Measurements from ENCODE around the gene PDZRN3. TPM values are rescaled to one million over a fixed set of nuclear protein-coding genes. Genes with fewer than 3 reads are reported as not detected.

Gene PDZRN3
- total and polyA plus RNA-seq, 4 donors: 0.69 to 1.8 (median 0.92) TPM

DNA sequence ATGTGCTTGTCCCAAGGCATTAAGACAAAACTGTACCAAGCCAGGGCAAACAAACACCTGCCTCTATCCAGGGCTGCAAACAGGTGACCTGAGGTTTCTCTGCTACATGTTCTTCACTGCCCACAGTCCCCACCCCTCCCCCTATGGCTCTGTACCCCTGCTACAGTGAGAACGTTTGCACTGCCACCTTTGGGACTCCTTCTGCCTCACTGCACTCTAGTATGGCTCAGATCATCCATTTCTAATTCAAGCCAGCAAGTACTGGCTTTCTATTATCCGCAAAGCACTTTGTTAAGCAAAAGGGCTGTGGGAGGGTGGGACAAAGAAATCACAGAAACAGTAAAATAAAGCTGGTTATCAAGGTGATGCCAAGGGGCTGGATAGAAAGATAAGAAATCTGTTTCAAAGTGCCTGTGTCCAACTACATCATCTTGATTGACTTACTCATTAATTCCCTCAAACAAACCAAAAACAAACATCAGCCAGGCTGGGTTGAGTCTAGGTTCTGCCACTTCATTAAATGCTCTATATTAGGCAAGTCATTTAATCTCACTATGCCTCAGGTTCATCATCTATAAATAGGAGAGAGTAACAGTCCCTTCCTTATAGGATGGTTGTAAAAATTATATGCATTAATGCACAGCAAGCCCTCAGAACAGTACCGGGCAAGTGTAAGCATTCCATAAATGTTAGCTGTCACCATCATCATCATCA is 95.3 kb downstream of the PDZRN3 start:
- Histone ChIP-seq H3K4me1 (ENCODE audit: control insufficient read depth in 4 of 4, insufficient read depth in 4 of 4, low read length in 3 of 4) (no peaks in the 10 kb centered on the region), H3K36me3 (ENCODE audit: control insufficient read depth in 4 of 4, insufficient read depth in 3 of 4, low read depth in 1 of 4, low read length in 3 of 4) (no peaks in the 10 kb centered on the region), H3K9me3 (ENCODE audit: control insufficient read depth in 4 of 4, low read length in 3 of 4) (no peaks in the 10 kb centered on the region), H3K4me3 (ENCODE audit: low read depth in 1 of 3, low read length in 3 of 3) (no peak overlapping the region), H3K27me3 (ENCODE audit: control insufficient read depth in 4 of 4, insufficient read depth in 4 of 4, low read length in 3 of 4) (no peaks in the 10 kb centered on the region), H3K27ac (ENCODE audit: low read depth in 1 of 2, low read length in 2 of 2) (no peak overlapping the region), H3K9ac (ENCODE audit: low read depth in 1 of 2, low read length in 2 of 2) (no peak overlapping the region)
- 67% methylated on average over 3 of the region's 3 CpGs for WGBS
- no peak for DNase-seq (ENCODE audit: low spot score)
- TF ChIP-seq JUND (IDR thresholded peaks at IDR 0.05): no peak

DNA sequence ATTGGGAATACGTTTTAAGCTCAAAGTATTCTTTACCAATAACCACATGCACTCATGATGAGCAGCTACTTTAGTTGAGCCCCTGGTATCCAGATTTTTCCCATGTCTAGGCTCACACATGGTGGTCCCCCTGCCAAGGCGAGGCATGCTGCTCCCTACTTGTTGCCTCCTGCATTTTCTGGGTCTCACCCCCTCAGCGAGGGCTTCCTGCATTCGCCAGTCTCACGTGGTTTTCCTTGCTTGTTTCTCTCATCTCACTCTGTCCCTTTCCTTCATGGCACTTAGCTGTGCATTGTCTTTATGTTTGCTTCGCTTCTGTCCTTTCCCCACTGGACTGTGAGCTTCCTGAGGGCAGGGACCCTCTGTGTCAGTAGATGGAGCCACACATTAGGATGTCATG is 99.2 kb downstream of the PDZRN3 start:
- peaks cover 0 to 10% (median 0%) of the 10 kb centered on the region in 4 donors for H3K9me3 ChIP-seq (ENCODE audit: control insufficient read depth in 4 of 4, low read length in 3 of 4)
- H3K9ac ChIP-seq (ENCODE audit: low read depth in 1 of 2, low read length in 2 of 2): no peak overlapping the region
- no peaks in the 10 kb centered on the region for H3K36me3 ChIP-seq (ENCODE audit: control insufficient read depth in 4 of 4, insufficient read depth in 3 of 4, low read depth in 1 of 4, low read length in 3 of 4)
- TF ChIP-seq, protein P1, sequence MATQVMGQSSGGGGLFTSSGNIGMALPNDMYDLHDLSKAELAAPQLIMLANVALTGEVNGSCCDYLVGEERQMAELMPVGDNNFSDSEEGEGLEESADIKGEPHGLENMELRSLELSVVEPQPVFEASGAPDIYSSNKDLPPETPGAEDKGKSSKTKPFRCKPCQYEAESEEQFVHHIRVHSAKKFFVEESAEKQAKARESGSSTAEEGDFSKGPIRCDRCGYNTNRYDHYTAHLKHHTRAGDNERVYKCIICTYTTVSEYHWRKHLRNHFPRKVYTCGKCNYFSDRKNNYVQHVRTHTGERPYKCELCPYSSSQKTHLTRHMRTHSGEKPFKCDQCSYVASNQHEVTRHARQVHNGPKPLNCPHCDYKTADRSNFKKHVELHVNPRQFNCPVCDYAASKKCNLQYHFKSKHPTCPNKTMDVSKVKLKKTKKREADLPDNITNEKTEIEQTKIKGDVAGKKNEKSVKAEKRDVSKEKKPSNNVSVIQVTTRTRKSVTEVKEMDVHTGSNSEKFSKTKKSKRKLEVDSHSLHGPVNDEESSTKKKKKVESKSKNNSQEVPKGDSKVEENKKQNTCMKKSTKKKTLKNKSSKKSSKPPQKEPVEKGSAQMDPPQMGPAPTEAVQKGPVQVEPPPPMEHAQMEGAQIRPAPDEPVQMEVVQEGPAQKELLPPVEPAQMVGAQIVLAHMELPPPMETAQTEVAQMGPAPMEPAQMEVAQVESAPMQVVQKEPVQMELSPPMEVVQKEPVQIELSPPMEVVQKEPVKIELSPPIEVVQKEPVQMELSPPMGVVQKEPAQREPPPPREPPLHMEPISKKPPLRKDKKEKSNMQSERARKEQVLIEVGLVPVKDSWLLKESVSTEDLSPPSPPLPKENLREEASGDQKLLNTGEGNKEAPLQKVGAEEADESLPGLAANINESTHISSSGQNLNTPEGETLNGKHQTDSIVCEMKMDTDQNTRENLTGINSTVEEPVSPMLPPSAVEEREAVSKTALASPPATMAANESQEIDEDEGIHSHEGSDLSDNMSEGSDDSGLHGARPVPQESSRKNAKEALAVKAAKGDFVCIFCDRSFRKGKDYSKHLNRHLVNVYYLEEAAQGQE (IDR thresholded peaks at IDR 0.05): no peak
- TF ChIP-seq, protein P2, sequence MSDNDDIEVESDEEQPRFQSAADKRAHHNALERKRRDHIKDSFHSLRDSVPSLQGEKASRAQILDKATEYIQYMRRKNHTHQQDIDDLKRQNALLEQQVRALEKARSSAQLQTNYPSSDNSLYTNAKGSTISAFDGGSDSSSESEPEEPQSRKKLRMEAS (IDR thresholded peaks at IDR 0.05): no peak
- TF ChIP-seq EGR1 (IDR thresholded peaks at IDR 0.05; ENCODE audit: low read depth in 2 of 2) (no peak), NR2F2 (IDR thresholded peaks at IDR 0.05) (no peak), JUND (IDR thresholded peaks at IDR 0.05) (no peak), RAD21 (IDR thresholded peaks at IDR 0.05) (no peak), RXRA (IDR thresholded peaks at IDR 0.05) (no peak), YY1 (IDR thresholded peaks at IDR 0.05) (no peak), HNF4G (IDR thresholded peaks at IDR 0.05) (no peak), TAF1 (conservative IDR thresholded peaks at IDR 0.05) (no peak)
- TF ChIP-seq, protein P3, sequence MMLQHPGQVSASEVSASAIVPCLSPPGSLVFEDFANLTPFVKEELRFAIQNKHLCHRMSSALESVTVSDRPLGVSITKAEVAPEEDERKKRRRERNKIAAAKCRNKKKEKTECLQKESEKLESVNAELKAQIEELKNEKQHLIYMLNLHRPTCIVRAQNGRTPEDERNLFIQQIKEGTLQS (IDR thresholded peaks at IDR 0.05): no peak
- 82% methylated on average over 6 of the region's 6 CpGs for WGBS
- H3K27me3 ChIP-seq (ENCODE audit: control insufficient read depth in 4 of 4, insufficient read depth in 4 of 4, low read length in 3 of 4): no peaks in the 10 kb centered on the region
- H3K4me3 ChIP-seq (ENCODE audit: low read depth in 1 of 3, low read length in 3 of 3): no peak overlapping the region
- no peaks in the 10 kb centered on the region for H3K4me1 ChIP-seq (ENCODE audit: control insufficient read depth in 4 of 4, insufficient read depth in 4 of 4, low read length in 3 of 4)
- H3K27ac ChIP-seq (ENCODE audit: low read depth in 1 of 2, low read length in 2 of 2): no peak overlapping the region
- no peak for DNase-seq (ENCODE audit: low spot score)

DNA sequence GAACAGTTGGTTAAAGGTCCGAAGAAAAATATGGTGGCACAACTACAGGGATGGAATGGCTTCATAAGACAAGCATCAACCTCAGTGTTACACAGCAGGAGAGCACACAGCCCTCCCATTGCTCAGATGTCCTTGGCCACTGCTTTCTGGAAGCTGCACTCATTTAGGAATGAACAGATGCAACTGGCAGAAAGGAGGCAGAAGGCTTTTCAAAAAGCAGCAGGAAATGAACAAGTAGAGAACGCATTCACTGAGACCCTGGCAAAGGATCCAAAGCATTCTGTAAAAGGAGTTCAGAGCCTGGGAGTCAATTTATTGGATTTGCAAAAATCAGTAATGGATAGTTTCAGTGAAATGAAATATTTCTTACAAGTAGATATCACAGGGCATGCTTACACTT is 101.1 kb downstream of the PDZRN3 start:
- TF ChIP-seq, protein P4, sequence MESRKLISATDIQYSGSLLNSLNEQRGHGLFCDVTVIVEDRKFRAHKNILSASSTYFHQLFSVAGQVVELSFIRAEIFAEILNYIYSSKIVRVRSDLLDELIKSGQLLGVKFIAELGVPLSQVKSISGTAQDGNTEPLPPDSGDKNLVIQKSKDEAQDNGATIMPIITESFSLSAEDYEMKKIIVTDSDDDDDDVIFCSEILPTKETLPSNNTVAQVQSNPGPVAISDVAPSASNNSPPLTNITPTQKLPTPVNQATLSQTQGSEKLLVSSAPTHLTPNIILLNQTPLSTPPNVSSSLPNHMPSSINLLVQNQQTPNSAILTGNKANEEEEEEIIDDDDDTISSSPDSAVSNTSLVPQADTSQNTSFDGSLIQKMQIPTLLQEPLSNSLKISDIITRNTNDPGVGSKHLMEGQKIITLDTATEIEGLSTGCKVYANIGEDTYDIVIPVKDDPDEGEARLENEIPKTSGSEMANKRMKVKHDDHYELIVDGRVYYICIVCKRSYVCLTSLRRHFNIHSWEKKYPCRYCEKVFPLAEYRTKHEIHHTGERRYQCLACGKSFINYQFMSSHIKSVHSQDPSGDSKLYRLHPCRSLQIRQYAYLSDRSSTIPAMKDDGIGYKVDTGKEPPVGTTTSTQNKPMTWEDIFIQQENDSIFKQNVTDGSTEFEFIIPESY (IDR thresholded peaks at IDR 0.05): no peak
- no peak for TF ChIP-seq NR2F2 (IDR thresholded peaks at IDR 0.05)
- TF ChIP-seq EGR1 (IDR thresholded peaks at IDR 0.05; ENCODE audit: low read depth in 2 of 2): no peak
- no peak for TF ChIP-seq TAF1 (conservative IDR thresholded peaks at IDR 0.05)
- TF ChIP-seq, protein P5, sequence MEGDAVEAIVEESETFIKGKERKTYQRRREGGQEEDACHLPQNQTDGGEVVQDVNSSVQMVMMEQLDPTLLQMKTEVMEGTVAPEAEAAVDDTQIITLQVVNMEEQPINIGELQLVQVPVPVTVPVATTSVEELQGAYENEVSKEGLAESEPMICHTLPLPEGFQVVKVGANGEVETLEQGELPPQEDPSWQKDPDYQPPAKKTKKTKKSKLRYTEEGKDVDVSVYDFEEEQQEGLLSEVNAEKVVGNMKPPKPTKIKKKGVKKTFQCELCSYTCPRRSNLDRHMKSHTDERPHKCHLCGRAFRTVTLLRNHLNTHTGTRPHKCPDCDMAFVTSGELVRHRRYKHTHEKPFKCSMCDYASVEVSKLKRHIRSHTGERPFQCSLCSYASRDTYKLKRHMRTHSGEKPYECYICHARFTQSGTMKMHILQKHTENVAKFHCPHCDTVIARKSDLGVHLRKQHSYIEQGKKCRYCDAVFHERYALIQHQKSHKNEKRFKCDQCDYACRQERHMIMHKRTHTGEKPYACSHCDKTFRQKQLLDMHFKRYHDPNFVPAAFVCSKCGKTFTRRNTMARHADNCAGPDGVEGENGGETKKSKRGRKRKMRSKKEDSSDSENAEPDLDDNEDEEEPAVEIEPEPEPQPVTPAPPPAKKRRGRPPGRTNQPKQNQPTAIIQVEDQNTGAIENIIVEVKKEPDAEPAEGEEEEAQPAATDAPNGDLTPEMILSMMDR (IDR thresholded peaks at IDR 0.05; ENCODE audit: low read depth, low read length, missing input control): no peak
- whole genome bisulfite sequencing: 83% methylated on average over 2 of the region's 2 CpGs
- Histone ChIP-seq H3K4me3 (ENCODE audit: low read depth in 1 of 3, low read length in 3 of 3) (no peak overlapping the region), H3K4me1 (ENCODE audit: control insufficient read depth in 4 of 4, insufficient read depth in 4 of 4, low read length in 3 of 4) (no peaks in the 10 kb centered on the region), H3K9ac (ENCODE audit: low read depth in 1 of 2, low read length in 2 of 2) (no peak overlapping the region), H3K27ac (ENCODE audit: low read depth in 1 of 2, low read length in 2 of 2) (no peak overlapping the region), H3K9me3 (ENCODE audit: control insufficient read depth in 4 of 4, low read length in 3 of 4) (peaks cover 0 to 10% (median 0%) of the 10 kb centered on the region in 4 donors), H3K27me3 (ENCODE audit: control insufficient read depth in 4 of 4, insufficient read depth in 4 of 4, low read length in 3 of 4) (no peaks in the 10 kb centered on the region), H3K36me3 (ENCODE audit: control insufficient read depth in 4 of 4, insufficient read depth in 3 of 4, low read depth in 1 of 4, low read length in 3 of 4) (no peaks in the 10 kb centered on the region)
- no peak for DNase-seq (ENCODE audit: low spot score)
